G401.6 (cell line): ENCODE measurements around the gene MAX.
"Not testable (repeated sequence)": the region's sequence is repeated elsewhere in the genome, so short reads cannot be mapped to it uniquely, and the experiment has no call there.

Experiments
- FAIRE-seq: peaks from 2 replicates; lab custom pipeline; 2012; peaks lifted over from hg19 to GRCh38; lab: Jason Lieb, UNC

Gene MAX

GRCh38 chr14:65103150-65103760 lies 938 bp upstream of the MAX start:
- no peak for FAIRE-seq

DNA sequence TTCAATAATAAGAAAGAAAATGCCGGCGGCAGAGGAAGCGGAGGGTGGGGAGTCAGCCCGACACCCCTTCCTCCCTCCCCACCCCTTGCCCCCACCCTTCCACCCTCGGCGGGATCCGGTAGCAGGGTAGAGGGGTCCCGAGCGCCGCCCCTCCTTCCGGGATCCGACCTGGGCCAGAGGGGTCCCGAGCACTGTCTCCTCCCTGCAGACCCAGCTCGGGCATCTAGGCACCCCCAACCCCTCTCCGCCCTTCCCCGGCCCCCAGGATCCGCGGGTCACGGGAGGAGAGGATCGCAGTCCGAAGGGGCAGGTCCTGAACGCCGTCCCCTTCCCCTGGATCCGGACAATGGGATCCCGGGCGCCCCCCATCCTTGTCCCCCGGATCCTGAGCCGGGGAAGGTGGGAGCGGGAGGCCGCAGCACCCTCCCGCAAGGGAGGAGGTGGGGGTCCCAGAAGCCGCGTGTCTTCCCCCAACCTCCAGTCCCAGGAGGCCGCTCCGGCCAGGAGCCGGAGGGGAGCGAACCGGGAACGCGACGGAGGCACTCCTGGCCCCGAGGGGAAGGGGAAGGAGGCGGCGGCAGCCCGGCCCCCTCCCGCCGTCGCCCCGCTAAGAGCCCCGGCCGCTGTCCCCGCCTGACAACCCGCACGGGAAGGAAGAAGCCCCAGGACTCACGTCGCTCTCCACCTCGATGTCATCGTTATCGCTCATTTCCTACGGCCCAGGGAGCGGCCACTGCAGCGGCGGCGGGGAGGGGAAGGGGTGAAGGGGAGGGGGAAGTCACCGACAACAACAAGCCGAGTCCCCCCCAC lies 481 bp downstream of the MAX start:
- FAIRE-seq, result no peak

DNA sequence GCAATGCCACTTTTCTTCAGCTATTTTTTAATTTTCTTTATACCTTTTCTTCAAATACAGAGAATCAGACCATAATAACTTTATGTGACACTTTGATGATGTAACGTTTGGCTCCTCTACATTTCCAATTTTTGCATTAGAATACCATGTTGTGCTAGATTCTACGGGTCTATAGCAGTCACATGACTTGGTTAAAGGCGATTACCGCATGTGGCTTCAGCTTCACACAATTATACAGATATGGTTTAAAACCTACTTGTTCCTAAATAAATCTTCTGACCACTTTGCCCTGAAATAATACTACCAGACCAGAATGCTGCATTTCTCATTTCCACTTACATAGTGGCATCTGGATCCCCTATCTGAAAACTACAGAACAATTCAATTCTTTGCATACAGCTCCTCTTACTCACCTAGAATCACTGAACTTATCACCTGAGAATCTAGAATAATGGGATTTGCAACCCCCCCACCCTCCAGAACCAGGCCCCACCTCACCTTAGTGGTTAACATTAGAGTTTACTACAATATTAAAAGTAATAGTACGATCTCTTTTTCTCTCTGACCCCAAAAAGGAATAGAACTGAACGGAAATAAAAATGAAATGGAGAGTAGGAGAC lies 1.3 kb downstream of the MAX start:
- FAIRE-seq, result no peak

DNA sequence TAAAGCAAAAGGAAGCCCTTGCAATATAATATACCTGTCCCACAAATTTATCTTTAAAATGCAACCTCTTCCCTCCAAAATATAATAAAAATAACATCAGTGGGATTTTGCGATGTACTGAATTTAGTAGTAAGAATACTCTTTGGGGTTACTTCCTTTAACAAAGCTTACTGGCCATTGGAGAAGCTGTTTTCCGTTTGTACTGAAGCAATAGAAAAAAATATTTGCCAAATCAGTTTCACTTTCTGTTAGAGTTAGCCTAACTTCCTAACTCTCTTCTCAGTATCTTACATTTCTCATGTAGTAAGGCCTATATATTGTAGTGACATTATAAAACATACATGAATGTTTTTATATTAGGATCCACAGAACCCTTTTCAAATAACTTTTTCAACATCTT lies 3.7 kb downstream of the MAX start:
- FAIRE-seq, result no peak

DNA sequence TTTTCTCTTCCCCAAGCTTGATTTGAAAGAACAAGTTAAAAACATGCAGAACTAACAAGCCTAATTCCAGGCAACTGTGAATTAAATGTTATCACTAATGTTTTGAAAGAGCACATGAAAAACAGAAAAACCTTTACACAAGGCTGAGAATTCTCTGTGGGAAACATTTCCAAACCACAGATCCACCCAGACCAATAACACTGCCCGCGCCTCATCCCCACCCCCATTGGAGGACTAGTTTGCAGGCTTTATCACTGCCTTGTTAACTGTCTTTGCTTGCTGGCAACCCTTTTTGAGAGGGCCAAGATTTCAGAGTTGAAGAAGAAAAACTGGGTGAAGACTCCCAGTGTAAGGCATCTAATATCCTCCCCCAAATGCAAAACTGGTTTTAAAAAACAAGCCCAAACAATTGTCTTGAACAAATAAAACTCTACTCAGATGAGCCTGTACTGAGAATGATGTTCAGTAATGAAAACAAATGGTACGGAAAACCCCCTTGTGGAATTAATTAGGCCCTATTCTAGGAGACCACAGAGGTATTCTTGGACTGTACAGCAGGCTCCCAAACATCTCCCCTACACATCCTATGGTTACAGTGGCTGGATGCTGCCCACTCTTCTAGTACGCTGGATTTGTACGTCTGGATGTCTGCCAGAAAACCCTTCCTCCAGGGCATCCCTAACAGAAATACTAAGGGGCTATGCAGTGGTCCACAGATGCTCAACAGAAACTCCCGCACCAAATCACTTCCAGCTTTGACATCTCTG lies 5.8 kb downstream of the MAX start:
- no peak for FAIRE-seq

GRCh38 chr14:65095633-65096205 lies 6.6 kb downstream of the MAX start:
- no peak for FAIRE-seq

DNA sequence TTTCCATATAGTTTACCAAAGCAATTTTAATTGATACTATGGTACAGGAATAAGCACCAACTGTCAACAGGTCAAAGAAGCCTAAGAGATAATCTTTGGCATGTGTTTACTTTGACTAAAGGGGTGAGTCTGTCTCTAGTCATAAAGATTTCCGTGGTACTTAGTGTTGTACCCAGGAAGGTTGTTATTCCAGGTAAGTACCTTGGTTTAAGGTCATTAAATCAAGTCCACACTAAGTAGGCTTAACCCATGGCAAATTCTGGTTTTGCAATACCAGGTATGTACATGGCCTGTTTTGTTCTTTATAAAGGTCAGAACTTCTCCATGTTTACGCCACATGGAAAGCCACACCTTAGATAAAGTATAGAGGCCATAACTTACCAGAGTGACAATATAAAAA lies 10.0 kb downstream of the MAX start:
- FAIRE-seq, result no peak

- FAIRE-seq, result not testable (repeated sequence)
Measured at GRCh38 chr14:65087835-65088234, 14.5 kb downstream of the MAX start.

DNA sequence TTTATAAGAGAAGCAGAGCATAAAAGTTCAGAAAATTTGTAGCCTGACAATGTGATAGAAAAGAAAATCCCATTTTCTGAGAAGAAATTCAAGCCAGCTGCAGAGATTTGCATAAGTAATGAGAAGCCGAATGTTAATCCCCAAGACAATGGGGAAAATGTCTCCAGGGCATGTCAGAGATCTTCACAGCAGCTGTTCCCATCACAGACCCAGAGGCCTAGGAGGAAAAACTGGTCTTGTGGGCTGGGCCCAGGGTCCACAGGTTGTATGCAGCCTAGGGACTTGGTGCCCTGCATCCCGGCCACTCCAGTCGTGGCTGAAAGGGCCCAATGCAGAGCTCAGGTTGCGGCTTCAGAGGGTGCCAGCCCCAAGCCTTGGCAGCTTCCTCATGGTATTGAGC lies 15.6 kb downstream of the MAX start:
- FAIRE-seq, result not testable (repeated sequence)

- no peak for FAIRE-seq
Measured at GRCh38 chr14:65084554-65085505, 17.5 kb downstream of the MAX start.

GRCh38 chr14:65082930-65083329 lies 19.4 kb downstream of the MAX start:
- no peak for FAIRE-seq

GRCh38 chr14:65080960-65081747 lies 21.2 kb downstream of the MAX start:
- no peak for FAIRE-seq

DNA sequence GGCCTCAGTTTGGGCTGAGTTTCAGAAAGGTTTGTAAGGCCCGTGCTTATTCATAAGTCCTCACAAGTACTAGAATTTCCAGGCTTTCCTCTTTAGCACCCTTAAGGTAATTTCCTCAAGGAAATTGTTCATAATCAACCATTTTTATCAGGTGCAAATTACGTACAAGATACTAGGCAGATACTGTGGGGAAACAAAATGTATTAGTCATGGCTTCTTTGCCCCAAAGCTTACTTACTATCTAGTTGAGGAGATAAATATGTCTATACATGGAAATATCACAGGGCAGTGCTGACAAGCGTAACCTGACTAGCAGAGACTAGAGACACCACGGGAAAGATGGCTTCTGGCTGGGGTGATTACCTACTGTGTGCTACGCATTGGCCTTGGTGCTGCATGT lies 22.5 kb downstream of the MAX start:
- FAIRE-seq, result no peak

GRCh38 chr14:65079201-65079600 lies 23.1 kb downstream of the MAX start:
- no peak for FAIRE-seq

GRCh38 chr14:65077318-65077717 lies 25.0 kb downstream of the MAX start:
- no peak for FAIRE-seq

- FAIRE-seq, result no peak
Measured at GRCh38 chr14:65075628-65076325, 26.5 kb downstream of the MAX start.

GRCh38 chr14:65074449-65075150 lies 27.7 kb downstream of the MAX start:
- no peak for FAIRE-seq

DNA sequence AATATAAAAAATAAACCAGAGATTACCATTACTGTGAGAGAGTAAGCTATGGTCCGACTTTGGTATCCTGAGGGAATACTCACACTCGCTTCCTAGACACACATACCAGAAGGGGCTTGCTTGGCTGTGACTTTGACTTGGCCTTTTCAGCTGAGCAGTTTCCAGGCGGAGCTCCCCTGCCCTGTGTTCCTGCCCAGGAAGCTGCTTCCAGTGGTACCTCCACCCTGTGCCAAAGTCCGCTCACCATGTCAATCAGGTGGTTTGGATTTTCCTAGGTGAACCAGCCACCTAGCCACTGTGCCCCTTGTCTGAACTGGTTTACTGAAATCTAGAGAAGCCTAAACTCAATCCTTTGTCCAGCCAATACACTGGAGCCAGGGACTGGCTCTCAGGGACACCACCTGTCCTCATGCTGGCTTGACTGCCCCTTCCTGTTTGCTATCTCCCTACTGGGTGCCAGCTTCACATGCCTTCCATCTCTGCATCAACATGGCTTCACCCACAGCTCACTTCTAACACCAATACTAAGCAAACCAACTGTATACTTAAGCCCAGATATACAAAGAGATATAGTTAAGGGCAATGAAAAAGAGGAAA lies 28.6 kb downstream of the MAX start:
- no peak for FAIRE-seq

DNA sequence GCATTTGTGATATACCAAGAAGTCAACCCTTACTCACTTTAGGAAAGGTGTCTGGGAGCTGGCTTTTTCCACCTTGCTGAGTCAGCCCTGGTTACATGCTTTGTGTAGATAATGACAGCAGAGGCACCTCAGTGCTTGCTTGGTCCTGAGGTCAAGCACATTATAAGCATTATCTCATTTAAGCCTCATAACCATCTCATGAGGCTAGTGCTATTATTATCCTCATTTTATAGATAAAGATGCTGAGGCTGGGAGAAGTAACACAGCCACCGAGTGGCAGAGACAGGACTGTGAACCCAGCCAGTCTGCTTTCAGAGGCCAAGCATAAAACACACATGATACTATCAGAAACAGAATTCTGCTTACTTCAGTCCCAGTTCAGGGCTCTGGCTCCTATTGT lies 29.4 kb downstream of the MAX start:
- no peak for FAIRE-seq
